Measurements from ENCODE around the gene CPZ.

Gene CPZ

GRCh38 chr4:8607603-8608481 lies 15.3 kb downstream of the CPZ start:
- Mint-ChIP-seq H3K27me3 (peaks cover under 1 to 5% of the 10 kb centered on the region in 2 donors), H3K27ac (no peak overlapping the region), H3K9me3 (no peaks in the 10 kb centered on the region), H3K4me1 (ENCODE audit: low read depth in 2 of 2) (no peaks in the 10 kb centered on the region), H3K4me3 (no peak overlapping the region), H3K36me3 (ENCODE audit: insufficient read depth) (no peaks in the 10 kb centered on the region)
- peak in 2 of 3 experiments; percentile 10 to 25 for DNase-seq
- ATAC-seq (replicated peaks), result peak; percentile 26

GRCh38 chr4:8608714-8609391 lies 16.3 kb downstream of the CPZ start:
- H3K27ac Mint-ChIP-seq, result no peak overlapping the region
- H3K36me3 Mint-ChIP-seq (ENCODE audit: insufficient read depth), result no peaks in the 10 kb centered on the region
- no peak overlapping the region for H3K4me3 Mint-ChIP-seq
- DNase-seq (no peak), ATAC-seq (replicated peaks) (no peak)
- no peaks in the 10 kb centered on the region for H3K9me3 Mint-ChIP-seq
- H3K27me3 Mint-ChIP-seq, result peaks cover 0 to 5% of the 10 kb centered on the region in 2 donors
- no peaks in the 10 kb centered on the region for H3K4me1 Mint-ChIP-seq (ENCODE audit: low read depth in 2 of 2)

- DNase-seq (no peak), ATAC-seq (replicated peaks) (no peak)
- H3K4me3 Mint-ChIP-seq, result no peak overlapping the region
- H3K9me3 Mint-ChIP-seq, result no peaks in the 10 kb centered on the region
- H3K27me3 Mint-ChIP-seq, result peaks cover 3 to 5% of the 10 kb centered on the region in 2 donors
- H3K4me1 Mint-ChIP-seq (ENCODE audit: low read depth in 2 of 2), result peaks cover 0 to under 1% of the 10 kb centered on the region in 2 donors
- H3K36me3 Mint-ChIP-seq (ENCODE audit: insufficient read depth), result no peaks in the 10 kb centered on the region
- H3K27ac Mint-ChIP-seq, result no peak overlapping the region
These were observed 16.8 kb downstream of the CPZ start for GRCh38 chr4:8609406-8609805.

- H3K9me3 Mint-ChIP-seq, result no peaks in the 10 kb centered on the region
- no peaks in the 10 kb centered on the region for H3K36me3 Mint-ChIP-seq (ENCODE audit: insufficient read depth)
- no peak overlapping the region for H3K27ac Mint-ChIP-seq
- no peak overlapping the region for H3K4me3 Mint-ChIP-seq
- H3K27me3 Mint-ChIP-seq, result peaks cover 5 to 7% of the 10 kb centered on the region in 2 donors
- peaks cover 0 to 5% of the 10 kb centered on the region in 2 donors for H3K4me1 Mint-ChIP-seq (ENCODE audit: low read depth in 2 of 2)
- ATAC-seq (replicated peaks) (no peak), DNase-seq (no peak)
These were observed 17.3 kb downstream of the CPZ start for GRCh38 chr4:8609824-8610350.

- no peak for DNase-seq
- no peaks in the 10 kb centered on the region for H3K36me3 Mint-ChIP-seq (ENCODE audit: insufficient read depth)
- ATAC-seq (replicated peaks), result no peak
- H3K4me1 Mint-ChIP-seq (ENCODE audit: low read depth in 2 of 2), result peaks cover 0 to 6% of the 10 kb centered on the region in 2 donors
- H3K27ac Mint-ChIP-seq, result no peak overlapping the region
- H3K9me3 Mint-ChIP-seq, result no peaks in the 10 kb centered on the region
- H3K4me3 Mint-ChIP-seq, result no peak overlapping the region
- H3K27me3 Mint-ChIP-seq, result peaks cover 8 to 10% of the 10 kb centered on the region in 2 donors
These were observed 18.5 kb downstream of the CPZ start for GRCh38 chr4:8610858-8611616.

- Mint-ChIP-seq H3K9me3 (no peaks in the 10 kb centered on the region), H3K4me1 (ENCODE audit: low read depth in 2 of 2) (peaks cover 0 to 6% of the 10 kb centered on the region in 2 donors), H3K27me3 (peaks cover 8 to 13% of the 10 kb centered on the region in 2 donors), H3K36me3 (ENCODE audit: insufficient read depth) (no peaks in the 10 kb centered on the region), H3K27ac (no peak overlapping the region), H3K4me3 (no peak overlapping the region)
- DNase-seq (no peak), ATAC-seq (replicated peaks) (no peak)
These were observed 20.1 kb downstream of the CPZ start for GRCh38 chr4:8612646-8613045.

- DNase-seq, result no peak
- no peak overlapping the region for H3K4me3 Mint-ChIP-seq
- peaks cover 2% of the 10 kb centered on the region for H3K36me3 Mint-ChIP-seq (ENCODE audit: insufficient read depth)
- peaks cover 0 to 6% of the 10 kb centered on the region in 2 donors for H3K4me1 Mint-ChIP-seq (ENCODE audit: low read depth in 2 of 2)
- peaks cover 8 to 13% of the 10 kb centered on the region in 2 donors for H3K27me3 Mint-ChIP-seq
- no peak for ATAC-seq (replicated peaks)
- H3K27ac Mint-ChIP-seq, result no peak overlapping the region
- no peaks in the 10 kb centered on the region for H3K9me3 Mint-ChIP-seq
These were observed 21.1 kb downstream of the CPZ start for GRCh38 chr4:8613421-8614364.

- H3K27ac Mint-ChIP-seq, result peak overlapping the region in 1 of 2 donors; percentile 26
- no peak overlapping the region for H3K4me3 Mint-ChIP-seq
- DNase-seq (no peak), ATAC-seq (replicated peaks) (no peak)
- no peaks in the 10 kb centered on the region for H3K9me3 Mint-ChIP-seq
- peaks cover 8 to 13% of the 10 kb centered on the region in 2 donors for H3K27me3 Mint-ChIP-seq
- H3K4me1 Mint-ChIP-seq (ENCODE audit: low read depth in 2 of 2), result peaks cover 0 to 6% of the 10 kb centered on the region in 2 donors
- peaks cover 3% of the 10 kb centered on the region for H3K36me3 Mint-ChIP-seq (ENCODE audit: insufficient read depth)
These were observed 22.0 kb downstream of the CPZ start for GRCh38 chr4:8614365-8615193.

- ATAC-seq (replicated peaks) (no peak), DNase-seq (no peak)
- Mint-ChIP-seq H3K4me1 (ENCODE audit: low read depth in 2 of 2) (peaks cover 0 to 6% of the 10 kb centered on the region in 2 donors), H3K27me3 (peaks cover 8 to 13% of the 10 kb centered on the region in 2 donors), H3K36me3 (ENCODE audit: insufficient read depth) (peaks cover 3% of the 10 kb centered on the region), H3K4me3 (no peak overlapping the region), H3K9me3 (no peaks in the 10 kb centered on the region), H3K27ac (peak overlapping the region in 1 of 2 donors; percentile 23)
These were observed 22.8 kb downstream of the CPZ start for GRCh38 chr4:8615366-8615765.

- no peak overlapping the region for H3K4me3 Mint-ChIP-seq
- DNase-seq (no peak), ATAC-seq (replicated peaks) (no peak)
- no peaks in the 10 kb centered on the region for H3K9me3 Mint-ChIP-seq
- no peak overlapping the region for H3K27ac Mint-ChIP-seq
- peaks cover 0 to 6% of the 10 kb centered on the region in 2 donors for H3K4me1 Mint-ChIP-seq (ENCODE audit: low read depth in 2 of 2)
- H3K36me3 Mint-ChIP-seq (ENCODE audit: insufficient read depth), result peaks cover 3% of the 10 kb centered on the region
- H3K27me3 Mint-ChIP-seq, result peaks cover 8 to 13% of the 10 kb centered on the region in 2 donors
These were observed 23.6 kb downstream of the CPZ start for GRCh38 chr4:8615921-8616787.

GRCh38 chr4:8616831-8617230 lies 24.3 kb downstream of the CPZ start:
- ATAC-seq (replicated peaks) (no peak), DNase-seq (no peak)
- H3K4me1 Mint-ChIP-seq (ENCODE audit: low read depth in 2 of 2), result peaks cover 0 to 6% of the 10 kb centered on the region in 2 donors

More at GRCh38 chr4:8616831-8617230, 24.3 kb downstream of the CPZ start:
- no peak overlapping the region for H3K27ac Mint-ChIP-seq
- peaks cover 8 to 10% of the 10 kb centered on the region in 2 donors for H3K27me3 Mint-ChIP-seq
- H3K4me3 Mint-ChIP-seq, result no peak overlapping the region
- H3K36me3 Mint-ChIP-seq (ENCODE audit: insufficient read depth), result peaks cover 3% of the 10 kb centered on the region
- no peaks in the 10 kb centered on the region for H3K9me3 Mint-ChIP-seq
